Activated T-cell treated with anti-CD3 and anti-CD28 coated beads for 48 hours (primary cell): Measurements from ENCODE around the gene UGT1A9.

ENCODE experiments used
- DNase-seq: peaks from one replicate; pipeline ENCODE4 v3.0.0-alpha.2; 2020; ENCODE audit warnings: low read depth

UGT1A9 gene

DNA sequence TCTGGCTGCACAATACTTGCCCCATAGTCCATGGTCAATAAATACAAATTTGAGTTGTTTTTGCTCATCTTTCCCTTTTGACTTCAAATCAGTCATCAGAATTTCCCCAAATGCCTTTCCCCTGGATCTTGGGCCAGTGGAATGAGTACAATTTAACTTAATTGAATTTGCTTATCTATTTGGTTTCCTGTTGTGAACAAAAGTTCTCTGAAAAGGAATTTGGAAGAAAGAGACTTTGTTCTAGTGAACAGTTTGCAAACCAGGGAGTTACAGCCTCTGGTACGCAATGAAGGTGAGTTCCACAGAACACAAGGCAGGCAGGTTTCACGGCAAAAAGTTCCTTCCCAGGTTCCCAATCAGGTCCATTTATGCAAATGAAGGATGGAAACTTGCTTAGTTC is 87.2 kb downstream of the UGT1A9 start:
- DNase-seq = no peak

DNA sequence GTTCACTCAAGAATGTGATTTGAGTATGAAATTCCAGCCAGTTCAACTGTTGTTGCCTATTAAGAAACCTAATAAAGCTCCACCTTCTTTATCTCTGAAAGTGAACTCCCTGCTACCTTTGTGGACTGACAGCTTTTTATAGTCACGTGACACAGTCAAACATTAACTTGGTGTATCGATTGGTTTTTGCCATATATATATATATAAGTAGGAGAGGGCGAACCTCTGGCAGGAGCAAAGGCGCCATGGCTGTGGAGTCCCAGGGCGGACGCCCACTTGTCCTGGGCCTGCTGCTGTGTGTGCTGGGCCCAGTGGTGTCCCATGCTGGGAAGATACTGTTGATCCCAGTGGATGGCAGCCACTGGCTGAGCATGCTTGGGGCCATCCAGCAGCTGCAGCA is 88.3 kb downstream of the UGT1A9 start, which contains the start of gene UGT1A1:
Gene UGT1A1 (plus strand): TSS at position 228 of the 400 bp plus-strand sequence. CDS start 18 bp downstream, at position 246.
- no peak for DNase-seq

DNA sequence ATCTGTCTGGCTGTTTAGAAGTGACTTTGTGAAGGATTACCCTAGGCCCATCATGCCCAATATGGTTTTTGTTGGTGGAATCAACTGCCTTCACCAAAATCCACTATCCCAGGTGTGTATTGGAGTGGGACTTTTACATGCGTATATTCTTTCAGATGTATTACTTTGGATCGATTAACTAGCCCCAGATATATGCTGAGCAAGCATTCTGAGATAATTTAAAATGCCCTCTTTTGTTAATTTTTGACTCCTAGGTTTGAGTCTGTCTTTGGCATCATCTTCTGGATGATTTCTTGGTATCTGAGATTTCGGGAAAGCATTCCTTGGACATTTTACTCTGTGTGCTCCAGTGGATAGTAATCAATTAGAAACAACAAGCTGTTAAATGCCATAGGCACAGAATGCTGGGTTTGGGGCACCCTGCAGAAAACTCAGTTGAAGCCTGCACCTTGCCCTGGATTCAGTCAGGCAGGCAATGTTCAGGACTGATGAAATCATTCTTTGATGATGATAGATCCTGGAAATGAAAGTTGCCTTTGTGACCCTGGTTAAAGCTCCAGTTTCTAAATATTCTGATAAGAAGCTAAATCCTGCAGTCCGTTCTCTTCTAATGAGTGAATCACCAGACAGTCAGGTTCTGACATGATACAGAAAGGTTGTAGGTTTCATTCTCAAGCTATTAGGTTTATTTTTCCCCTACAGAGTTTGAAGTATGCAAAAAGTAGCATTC is 89.5 kb downstream of the UGT1A9 start:
- DNase-seq = no peak

DNA sequence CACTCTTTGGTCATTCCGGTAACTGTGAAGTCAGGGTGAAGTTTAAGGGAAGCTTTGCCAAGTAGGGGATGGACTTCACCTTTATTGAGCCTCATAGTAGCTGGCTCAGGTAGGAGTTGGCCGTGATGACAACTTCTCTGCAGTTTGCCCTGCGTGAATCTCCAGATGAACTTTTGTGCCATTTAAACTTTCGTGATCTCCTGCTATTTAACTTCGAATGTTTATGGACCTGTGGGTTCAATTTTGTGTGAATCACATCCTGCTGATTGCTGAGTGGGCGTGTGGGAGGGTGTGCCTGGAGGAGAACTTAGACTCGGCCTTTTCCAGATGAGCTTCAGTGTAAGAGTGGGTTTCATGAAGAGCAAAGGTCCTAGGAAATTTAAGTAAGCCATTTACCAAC is 92.6 kb downstream of the UGT1A9 start:
- no peak for DNase-seq

- DNase-seq = no peak
Measured at GRCh38 chr2:233764761-233765160, 93.1 kb downstream of the UGT1A9 start.

GRCh38 chr2:233766416-233766815 is 94.7 kb downstream of the UGT1A9 start:
- no peak for DNase-seq

GRCh38 chr2:233768076-233768475 is 96.4 kb downstream of the UGT1A9 start:
- DNase-seq = no peak

- DNase-seq = no peak
Measured at GRCh38 chr2:233769260-233769659, 97.6 kb downstream of the UGT1A9 start.

- no peak for DNase-seq
Measured at GRCh38 chr2:233772153-233772552, 100.5 kb downstream of the UGT1A9 start.

DNA sequence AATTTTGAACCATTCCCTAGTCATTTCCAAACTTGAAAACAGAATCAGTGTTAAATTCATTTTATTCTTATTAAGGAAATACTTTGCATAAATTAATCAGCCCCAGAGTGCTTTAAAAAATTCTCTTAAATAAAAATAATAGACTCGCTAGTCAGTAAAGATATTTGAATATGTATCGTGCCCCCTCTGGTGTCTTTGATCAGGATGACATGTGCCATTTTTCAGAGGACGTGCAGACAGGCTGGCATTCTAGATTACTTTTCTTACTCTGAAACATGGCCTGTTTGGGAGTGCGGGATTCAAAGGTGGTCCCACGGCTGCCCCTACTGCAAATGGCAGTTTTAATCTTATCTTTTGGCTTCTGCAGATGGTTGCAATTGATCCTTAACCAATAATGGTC is 100.9 kb downstream of the UGT1A9 start:
- no peak for DNase-seq

- no peak for DNase-seq
Measured at GRCh38 chr2:233773854-233774253, 102.2 kb downstream of the UGT1A9 start.

- DNase-seq = no peak
Measured at GRCh38 chr2:233775414-233775813, 103.7 kb downstream of the UGT1A9 start.

GRCh38 chr2:233778030-233778429 is 106.3 kb downstream of the UGT1A9 start, which contains the start of gene MROH2A:
TSS of gene MROH2A (plus strand) at chr2:233778330. CDS start at chr2:233779359, 1,029 bp downstream.
- DNase-seq = no peak

- DNase-seq = no peak
Measured at GRCh38 chr2:233779722-233780121, 108.0 kb downstream of the UGT1A9 start.

GRCh38 chr2:233780771-233781170 is 109.1 kb downstream of the UGT1A9 start:
- no peak for DNase-seq

DNA sequence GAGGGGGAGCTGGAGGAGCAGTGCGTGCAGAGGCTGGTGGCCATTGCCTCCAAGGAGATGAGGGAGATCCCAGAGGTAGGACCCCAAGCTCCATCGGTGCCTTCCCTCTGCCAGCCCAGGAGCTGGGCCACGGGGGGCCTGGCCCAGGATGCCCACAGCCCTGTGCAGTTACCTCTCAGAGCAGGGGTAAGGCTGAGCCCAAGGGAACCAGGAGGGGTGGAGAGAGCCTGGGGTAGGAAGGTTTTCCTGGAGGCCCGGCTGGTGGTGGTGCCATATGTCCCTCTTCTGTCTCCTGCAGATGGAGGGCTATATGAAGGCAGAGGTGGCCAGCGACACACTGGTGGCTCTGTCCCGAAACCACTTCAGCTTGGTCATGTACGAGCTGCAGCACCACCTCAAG is 117.9 kb downstream of the UGT1A9 start:
- no peak for DNase-seq

DNA sequence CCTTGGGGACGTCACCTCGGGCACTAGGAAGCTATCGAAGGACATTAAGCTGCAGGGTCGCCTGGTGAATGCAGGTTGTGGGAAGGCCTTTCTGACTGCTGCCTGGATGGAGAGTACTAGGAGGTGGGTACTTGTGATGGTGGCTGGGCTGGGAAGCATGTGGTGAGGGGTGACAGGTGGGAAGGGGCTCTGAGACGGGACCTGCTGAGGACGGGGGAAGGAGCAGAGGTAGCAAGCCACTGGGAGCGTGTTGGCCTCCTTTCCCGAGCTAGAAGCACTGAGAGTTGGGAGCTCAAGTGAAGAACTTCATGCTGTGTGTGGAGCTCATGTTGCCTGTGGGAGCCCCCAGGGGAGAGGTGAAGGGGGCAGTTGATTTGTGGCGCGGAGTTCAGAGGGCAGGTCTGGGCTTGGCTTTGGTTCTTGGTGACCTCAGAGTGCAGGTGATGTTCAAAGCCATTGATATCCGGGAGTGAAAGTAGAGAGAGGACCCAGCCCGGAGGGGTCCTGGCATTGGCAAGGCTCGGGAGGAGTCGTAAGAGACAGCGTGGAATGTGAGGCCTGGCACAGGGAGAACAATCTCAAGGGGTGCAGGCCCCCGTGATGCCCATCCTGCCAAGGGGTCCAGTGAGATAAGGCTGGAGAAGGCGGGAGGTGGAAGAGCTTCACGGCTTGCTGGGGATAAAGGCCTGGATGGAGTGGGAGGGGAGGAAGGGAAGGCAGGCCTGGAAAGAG is 119.6 kb downstream of the UGT1A9 start:
- DNase-seq = no peak

DNA sequence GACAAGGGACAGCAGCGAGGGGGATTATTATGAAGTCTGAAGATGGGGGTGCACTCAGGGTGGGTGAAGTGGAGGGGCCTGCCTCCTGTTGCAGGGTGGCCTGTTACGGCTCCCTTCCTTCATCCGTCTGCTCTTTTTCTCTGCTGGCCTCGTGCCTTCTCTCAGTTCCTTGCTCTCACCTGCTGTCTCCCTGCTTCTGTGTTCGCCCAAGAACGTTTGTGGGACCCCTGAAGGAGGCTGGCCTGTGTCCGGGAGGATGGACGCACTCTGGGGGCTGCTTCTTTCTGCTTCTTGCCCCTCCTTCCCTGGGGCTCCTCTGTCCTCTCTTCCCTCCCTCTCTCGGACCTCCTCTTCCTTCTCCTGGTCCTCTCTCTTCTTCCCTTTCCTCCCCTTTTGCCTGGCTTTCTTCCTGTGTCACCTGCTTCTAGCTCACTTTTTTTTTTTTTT is 120.2 kb downstream of the UGT1A9 start:
- DNase-seq = no peak

GRCh38 chr2:233792720-233793119 is 121.0 kb downstream of the UGT1A9 start:
- no peak for DNase-seq

GRCh38 chr2:233793465-233794127 is 121.9 kb downstream of the UGT1A9 start:
- no peak for DNase-seq

- DNase-seq = no peak
Measured at GRCh38 chr2:233794128-233794658, 122.5 kb downstream of the UGT1A9 start.

GRCh38 chr2:233795735-233796171 is 124.1 kb downstream of the UGT1A9 start:
- no peak for DNase-seq
